Measurements from ENCODE around the gene CDPF1.

DNA sequence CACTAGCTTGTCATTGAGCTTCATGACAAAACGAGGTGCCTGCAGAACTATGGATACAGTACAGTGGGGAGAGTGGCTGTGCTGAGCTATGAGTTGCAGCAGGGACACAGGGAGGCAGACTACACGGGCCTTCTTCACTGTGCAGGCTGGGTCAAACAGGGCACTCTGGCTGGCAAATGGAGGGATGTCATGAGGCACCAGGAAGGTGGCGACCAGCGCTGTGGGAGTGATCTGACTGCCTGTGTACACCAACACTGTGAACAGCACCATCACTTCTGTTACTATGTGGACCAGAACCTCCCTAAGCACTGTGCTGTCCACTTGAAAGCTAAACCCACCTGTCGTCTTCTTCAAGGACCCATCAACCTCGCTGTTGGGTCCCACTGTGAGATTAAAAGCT, 9.9 kb upstream of the CDPF1 start:
- TF ChIP-seq, protein P1, sequence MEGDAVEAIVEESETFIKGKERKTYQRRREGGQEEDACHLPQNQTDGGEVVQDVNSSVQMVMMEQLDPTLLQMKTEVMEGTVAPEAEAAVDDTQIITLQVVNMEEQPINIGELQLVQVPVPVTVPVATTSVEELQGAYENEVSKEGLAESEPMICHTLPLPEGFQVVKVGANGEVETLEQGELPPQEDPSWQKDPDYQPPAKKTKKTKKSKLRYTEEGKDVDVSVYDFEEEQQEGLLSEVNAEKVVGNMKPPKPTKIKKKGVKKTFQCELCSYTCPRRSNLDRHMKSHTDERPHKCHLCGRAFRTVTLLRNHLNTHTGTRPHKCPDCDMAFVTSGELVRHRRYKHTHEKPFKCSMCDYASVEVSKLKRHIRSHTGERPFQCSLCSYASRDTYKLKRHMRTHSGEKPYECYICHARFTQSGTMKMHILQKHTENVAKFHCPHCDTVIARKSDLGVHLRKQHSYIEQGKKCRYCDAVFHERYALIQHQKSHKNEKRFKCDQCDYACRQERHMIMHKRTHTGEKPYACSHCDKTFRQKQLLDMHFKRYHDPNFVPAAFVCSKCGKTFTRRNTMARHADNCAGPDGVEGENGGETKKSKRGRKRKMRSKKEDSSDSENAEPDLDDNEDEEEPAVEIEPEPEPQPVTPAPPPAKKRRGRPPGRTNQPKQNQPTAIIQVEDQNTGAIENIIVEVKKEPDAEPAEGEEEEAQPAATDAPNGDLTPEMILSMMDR (IDR thresholded peaks at IDR 0.05), result no peak
- no peak for TF ChIP-seq POLR2A (IDR thresholded peaks at IDR 0.05)
